ENCODE measurements around the gene HAVCR2.

HAVCR2 gene

DNA sequence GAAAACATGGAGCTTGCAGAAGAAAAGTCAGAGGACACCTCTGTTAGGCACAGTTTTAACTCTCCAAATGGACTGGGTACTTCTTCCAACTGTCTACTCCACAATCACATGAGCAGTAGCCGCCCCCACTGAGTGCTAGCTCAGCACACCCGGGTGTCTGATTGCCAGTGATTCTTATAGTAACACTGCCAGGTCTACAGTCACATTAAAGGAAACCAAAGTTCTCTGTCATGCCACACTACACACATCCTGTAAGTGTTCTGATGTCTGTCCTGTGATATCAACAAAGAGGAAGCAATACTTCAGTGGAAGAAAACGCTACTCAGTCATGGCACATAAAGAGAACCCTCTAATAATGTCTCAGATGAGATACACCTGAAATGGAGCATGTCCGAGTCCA, at the start of gene HAVCR2:
Gene HAVCR2, minus strand, starts transcription at position 69 of the 400 bp plus-strand sequence. Its CDS starts 61 bp downstream, at position 8.
- FAIRE-seq (peak; percentile 95), DNase-seq (ENCODE audit: insufficient read length, low spot score) (peak; percentile 30)

- no peak for DNase-seq (ENCODE audit: insufficient read length, low spot score)
- no peak for FAIRE-seq
These were observed 48.5 kb upstream of the HAVCR2 start for GRCh38 chr5:157157293-157157891.

DNA sequence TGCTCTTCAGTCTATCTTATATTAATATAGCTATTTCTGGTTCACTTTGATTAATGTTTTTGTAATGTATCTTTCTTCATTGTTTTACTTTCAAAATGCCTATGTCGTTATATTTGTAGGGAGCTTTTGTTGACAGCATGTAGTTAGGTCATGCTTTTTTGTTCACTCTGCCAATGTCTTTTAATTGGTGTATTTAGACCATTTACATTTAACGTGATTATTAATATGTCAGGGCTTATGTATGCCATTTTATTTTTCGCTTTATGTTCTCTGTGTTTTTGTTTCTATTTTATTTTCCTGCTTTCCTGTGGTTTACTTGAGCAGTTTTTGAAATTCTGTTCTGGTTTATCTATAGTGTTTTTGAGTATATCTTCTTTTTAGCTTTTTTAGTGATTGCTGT, 46.5 kb upstream of the HAVCR2 start:
- DNase-seq (ENCODE audit: insufficient read length, low spot score) (no peak), FAIRE-seq (no peak)

DNA sequence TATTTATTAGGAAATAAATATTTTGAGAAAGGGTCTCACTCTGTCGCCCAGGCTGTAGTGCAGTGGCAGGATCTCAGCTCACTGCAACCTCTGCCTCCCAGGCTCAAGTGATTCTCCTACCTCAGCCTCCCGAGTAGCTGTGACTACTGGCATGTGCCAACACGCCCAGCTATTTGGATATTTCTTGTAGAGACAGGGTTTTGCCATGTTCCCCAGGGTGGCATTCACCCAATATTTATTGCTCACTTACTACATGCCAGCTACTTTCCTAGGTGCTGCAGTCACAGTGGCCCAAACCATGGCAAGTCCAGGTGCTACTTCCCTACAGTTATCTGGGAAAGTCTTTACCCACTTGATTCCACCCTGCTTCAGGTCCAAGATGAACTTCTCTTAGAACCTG, 42.2 kb upstream of the HAVCR2 start:
- DNase-seq (ENCODE audit: insufficient read length, low spot score) (no peak), FAIRE-seq (no peak)

- FAIRE-seq (peak; percentile 94), DNase-seq (ENCODE audit: insufficient read length, low spot score) (peak; percentile 41)
These were observed 40.1 kb upstream of the HAVCR2 start for GRCh38 chr5:157148734-157149615.

- no peak for FAIRE-seq
- no peak for DNase-seq (ENCODE audit: insufficient read length, low spot score)
These were observed 34.5 kb upstream of the HAVCR2 start for GRCh38 chr5:157143127-157143971.

GRCh38 chr5:157142317-157143126, 33.7 kb upstream of the HAVCR2 start, which contains the start of gene MED7:
TSS of gene MED7 (minus strand) at chr5:157142865. CDS start at chr5:157139431, 3,434 bp downstream.
- peak; percentile 83 for DNase-seq (ENCODE audit: insufficient read length, low spot score)
- peak; percentile 99 for FAIRE-seq

DNA sequence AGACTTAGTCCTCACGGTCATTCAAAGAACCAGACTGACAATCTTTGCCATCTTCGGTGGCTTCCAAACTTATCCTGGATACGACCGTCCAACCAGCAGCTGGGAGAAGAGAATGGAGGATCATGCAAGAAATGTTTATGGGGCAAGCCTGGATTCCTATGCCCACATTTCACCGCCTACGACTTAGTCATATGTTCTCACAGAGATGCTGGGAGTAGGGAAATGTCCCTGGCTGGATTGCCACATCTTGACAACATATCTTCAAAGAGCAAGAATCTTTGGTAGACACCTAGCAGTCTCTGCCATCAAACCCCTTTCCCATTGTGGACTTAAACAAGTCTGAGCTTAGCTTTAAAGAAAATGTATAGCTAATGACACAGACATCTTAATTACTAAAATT, 28.8 kb upstream of the HAVCR2 start:
- DNase-seq (ENCODE audit: insufficient read length, low spot score) (no peak), FAIRE-seq (no peak)

DNA sequence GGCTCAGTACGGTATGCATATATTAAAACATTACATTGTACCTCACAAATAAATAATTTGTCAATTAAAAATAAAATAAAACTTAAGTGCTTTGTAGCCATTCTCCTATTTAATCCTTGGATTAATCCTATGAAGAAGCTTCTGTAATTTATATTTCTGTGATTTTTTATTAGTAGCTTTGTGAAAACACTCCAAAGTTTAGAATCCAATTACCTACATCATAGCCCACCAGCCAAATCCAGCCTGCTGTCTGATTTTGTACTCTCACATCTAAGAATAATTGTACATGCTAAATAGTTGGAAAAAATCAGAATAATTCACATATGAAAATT, 23.4 kb upstream of the HAVCR2 start:
- DNase-seq (ENCODE audit: insufficient read length, low spot score) (no peak), FAIRE-seq (no peak)

- DNase-seq (ENCODE audit: insufficient read length, low spot score), result no peak
- FAIRE-seq, result no peak
These were observed 22.1 kb upstream of the HAVCR2 start for GRCh38 chr5:157130925-157131324.

GRCh38 chr5:157121709-157122108, 12.9 kb upstream of the HAVCR2 start:
- DNase-seq (ENCODE audit: insufficient read length, low spot score), result no peak
- FAIRE-seq, result no peak

GRCh38 chr5:157120102-157120501, 11.3 kb upstream of the HAVCR2 start:
- FAIRE-seq (no peak), DNase-seq (ENCODE audit: insufficient read length, low spot score) (no peak)

DNA sequence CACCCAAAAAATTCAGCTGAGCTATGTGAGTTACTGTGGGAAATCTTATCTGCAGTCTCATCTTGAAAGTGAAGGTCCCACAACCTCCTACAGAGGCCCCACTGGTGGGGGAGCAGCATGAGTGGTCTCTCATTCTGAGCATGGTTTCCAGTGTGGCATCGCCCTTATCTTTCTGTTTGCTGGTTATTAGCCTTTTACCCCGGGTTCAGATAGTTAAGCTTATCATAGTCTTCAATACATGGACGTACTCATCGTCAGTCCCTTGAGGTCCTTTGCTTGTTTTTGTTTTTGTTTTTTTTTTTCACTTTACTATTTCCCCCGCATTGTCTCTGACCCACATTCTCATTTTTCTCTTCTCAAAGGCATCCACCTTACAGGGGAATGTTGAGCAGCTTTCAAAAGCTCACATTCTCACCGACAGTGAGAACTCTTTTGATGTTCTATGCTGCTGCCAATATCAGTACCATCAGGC, 7.7 kb upstream of the HAVCR2 start:
- no peak for DNase-seq (ENCODE audit: insufficient read length, low spot score)
- FAIRE-seq, result peak; percentile 74

- DNase-seq (ENCODE audit: insufficient read length, low spot score) (no peak), FAIRE-seq (no peak)
These were observed 6.7 kb upstream of the HAVCR2 start for GRCh38 chr5:157115502-157115901.

GRCh38 chr5:157115012-157115411, 6.2 kb upstream of the HAVCR2 start:
- no peak for FAIRE-seq
- DNase-seq (ENCODE audit: insufficient read length, low spot score), result no peak

GRCh38 chr5:157113002-157113401, 4.2 kb upstream of the HAVCR2 start:
- no peak for DNase-seq (ENCODE audit: insufficient read length, low spot score)
- FAIRE-seq, result no peak

- no peak for DNase-seq (ENCODE audit: insufficient read length, low spot score)
- FAIRE-seq, result no peak
These were observed 900 bp upstream of the HAVCR2 start for GRCh38 chr5:157109744-157110143.

GRCh38 chr5:157107508-157107907, 1.3 kb downstream of the HAVCR2 start:
- FAIRE-seq, result no peak
- DNase-seq (ENCODE audit: insufficient read length, low spot score), result no peak

DNA sequence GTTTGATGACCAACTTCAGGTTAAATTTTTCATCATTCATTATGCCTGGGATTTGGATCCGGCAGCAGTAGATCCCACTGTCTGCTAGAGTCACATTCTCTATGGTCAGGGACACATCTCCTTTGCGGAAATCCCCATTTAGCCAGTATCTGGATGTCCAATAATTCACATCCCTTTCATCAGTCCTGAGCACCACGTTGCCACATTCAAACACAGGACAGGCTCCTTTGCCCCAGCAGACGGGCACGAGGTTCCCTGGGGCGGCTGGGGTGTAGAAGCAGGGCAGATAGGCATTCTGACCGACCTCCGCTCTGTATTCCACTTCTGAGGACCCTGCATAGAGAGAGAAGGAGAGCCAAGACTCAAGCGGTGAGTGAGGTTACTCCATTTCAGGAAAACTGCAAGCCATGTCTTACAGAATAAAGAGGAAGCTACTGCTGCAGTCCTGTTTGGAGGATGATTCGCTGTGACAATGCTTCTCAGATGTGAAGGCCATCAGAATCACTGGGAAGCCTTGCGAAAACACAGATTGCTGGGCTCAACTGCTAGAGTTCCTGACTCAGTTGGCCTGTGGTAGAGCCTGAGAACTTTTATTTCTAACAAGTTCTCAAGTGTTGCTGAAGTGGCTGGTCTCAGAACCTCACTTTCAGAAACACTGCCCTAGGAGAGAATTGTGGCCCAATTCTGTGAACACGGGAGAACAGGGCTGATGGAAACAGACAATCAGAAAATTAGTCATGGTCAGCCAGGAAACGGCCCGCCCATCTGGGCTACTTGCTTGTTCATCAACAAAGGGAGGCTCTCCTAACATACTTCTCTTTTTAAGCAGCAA, 2.0 kb downstream of the HAVCR2 start:
- peak; percentile 89 for FAIRE-seq
- no peak for DNase-seq (ENCODE audit: insufficient read length, low spot score)
